Left ventricle myocardium inferior (tissue), 1 donor: ENCODE results near the gene SND1. TPM values are rescaled to one million over a fixed set of nuclear protein-coding genes. Genes with fewer than 3 reads are reported as not detected.

ENCODE experiments used
- DNase-seq: peaks from one replicate; pipeline ENCODE4 v3.0.0-alpha.2; 2020
- H3K27ac ChIP-seq: fragments of 200-600 bp; replicated peaks from 2 replicates; pipeline ENCODE4 v1.8.0; 2021
- H3K27me3 ChIP-seq: fragments of 200-600 bp; 2 replicates; pipeline ENCODE4 v1.8.0; 2021; ENCODE audit warnings: low read depth
- H3K36me3 ChIP-seq: fragments of 200-600 bp; 2 replicates; pipeline ENCODE4 v1.8.0; 2021
- H3K4me1 ChIP-seq: fragments of 200-600 bp; 2 replicates; pipeline ENCODE4 v1.8.0; 2021
- H3K4me3 ChIP-seq: fragments of 200-600 bp; 2 replicates; pipeline ENCODE4 v1.8.0; 2021; ENCODE audit warnings: mild to moderate bottlenecking, moderate library complexity
- H3K9me3 ChIP-seq: fragments of 200-600 bp; replicated peaks from 2 replicates; pipeline ENCODE4 v1.8.0; 2021
- intact Hi-C: fragments of 100-400 bp; cut with micrococcal nuclease; formaldehyde crosslinking; loops from one replicate; pipeline ENCODE4 v1.11.0; 2022
- total RNA-seq: library from RNA; stranded (reverse); fragmentation: NEBNext Ultra II Directional; extraction: Animal tissue kit (Norgen Biotek cat#: 25700); gene quantifications from one replicate; pipeline ENCODE4 v1.2.1, GENCODE V29; 2021
- TF ChIP-seq, protein P1 (sequence below): fragments of 200-600 bp; IDR thresholded peaks from 2 replicates; pipeline ENCODE4 v1.8.0; 2021; ENCODE audit warnings: antibody characterized with exemption, mild to moderate bottlenecking, borderline replicate concordance
- donor health status: DM: no; HTN: yes; CAD: no; lungs with severe emphysema.

The SND1 gene
- total RNA-seq, 1 donor from 2014 or later: 71.6 TPM

DNA sequence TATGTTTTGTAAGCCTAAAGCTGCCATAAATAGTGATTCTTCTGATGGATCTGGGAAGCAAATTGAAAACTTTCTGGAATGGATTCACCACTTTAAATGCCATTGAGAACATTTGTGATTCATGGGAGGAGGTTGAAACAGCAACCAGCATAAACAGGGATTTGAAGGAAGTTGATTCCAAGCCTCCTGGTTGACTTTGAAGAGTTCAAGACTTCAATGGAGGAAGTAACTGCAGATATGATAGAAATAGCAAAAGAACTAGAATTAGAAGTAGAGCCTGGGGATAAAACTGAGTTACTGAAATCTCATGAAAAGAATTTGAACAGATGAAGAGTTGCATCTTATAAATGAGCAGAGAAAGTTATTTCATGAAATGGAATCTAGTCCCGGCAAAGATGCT lies 280.1 kb downstream of the SND1 start:
- H3K9me3 ChIP-seq: peaks cover 6% of the 10 kb centered on the region
- intact Hi-C loops: no loop called here
- H3K4me1 ChIP-seq: peaks cover 7% of the 10 kb centered on the region
- TF ChIP-seq, protein P1, sequence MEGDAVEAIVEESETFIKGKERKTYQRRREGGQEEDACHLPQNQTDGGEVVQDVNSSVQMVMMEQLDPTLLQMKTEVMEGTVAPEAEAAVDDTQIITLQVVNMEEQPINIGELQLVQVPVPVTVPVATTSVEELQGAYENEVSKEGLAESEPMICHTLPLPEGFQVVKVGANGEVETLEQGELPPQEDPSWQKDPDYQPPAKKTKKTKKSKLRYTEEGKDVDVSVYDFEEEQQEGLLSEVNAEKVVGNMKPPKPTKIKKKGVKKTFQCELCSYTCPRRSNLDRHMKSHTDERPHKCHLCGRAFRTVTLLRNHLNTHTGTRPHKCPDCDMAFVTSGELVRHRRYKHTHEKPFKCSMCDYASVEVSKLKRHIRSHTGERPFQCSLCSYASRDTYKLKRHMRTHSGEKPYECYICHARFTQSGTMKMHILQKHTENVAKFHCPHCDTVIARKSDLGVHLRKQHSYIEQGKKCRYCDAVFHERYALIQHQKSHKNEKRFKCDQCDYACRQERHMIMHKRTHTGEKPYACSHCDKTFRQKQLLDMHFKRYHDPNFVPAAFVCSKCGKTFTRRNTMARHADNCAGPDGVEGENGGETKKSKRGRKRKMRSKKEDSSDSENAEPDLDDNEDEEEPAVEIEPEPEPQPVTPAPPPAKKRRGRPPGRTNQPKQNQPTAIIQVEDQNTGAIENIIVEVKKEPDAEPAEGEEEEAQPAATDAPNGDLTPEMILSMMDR: no peak
- H3K27me3 ChIP-seq: no peaks in the 10 kb centered on the region
- no peak overlapping the region for H3K4me3 ChIP-seq
- DNase-seq: no peak
- H3K27ac ChIP-seq: no peak overlapping the region
- H3K36me3 ChIP-seq: peaks cover 29% of the 10 kb centered on the region

DNA sequence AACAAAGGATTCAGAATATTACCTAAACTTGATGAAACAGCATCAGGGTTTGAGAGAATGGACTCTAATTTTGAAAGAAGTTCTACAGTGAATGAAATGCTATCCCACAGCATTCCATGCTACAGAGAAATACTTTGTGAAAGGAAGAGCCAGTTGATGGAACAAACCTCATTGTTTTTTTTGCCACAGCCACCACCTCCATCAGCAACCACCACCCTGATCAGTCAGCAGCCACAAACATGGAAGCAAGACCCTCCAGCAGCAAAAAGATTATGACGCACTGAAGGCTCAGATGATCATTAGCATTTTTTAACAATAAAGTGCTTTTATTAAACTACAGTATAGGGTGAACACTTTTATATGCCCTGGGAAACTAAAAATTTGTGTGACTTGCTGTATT lies 280.5 kb downstream of the SND1 start:
- Histone ChIP-seq H3K4me3 (no peak overlapping the region), H3K9me3 (peaks cover 6% of the 10 kb centered on the region), H3K36me3 (peaks cover 29% of the 10 kb centered on the region), H3K27me3 (no peaks in the 10 kb centered on the region), H3K4me1 (peaks cover 2% of the 10 kb centered on the region), H3K27ac (no peak overlapping the region)
- intact Hi-C loops: no loop called here
- no peak for DNase-seq
- TF ChIP-seq, protein P1: no peak

DNA sequence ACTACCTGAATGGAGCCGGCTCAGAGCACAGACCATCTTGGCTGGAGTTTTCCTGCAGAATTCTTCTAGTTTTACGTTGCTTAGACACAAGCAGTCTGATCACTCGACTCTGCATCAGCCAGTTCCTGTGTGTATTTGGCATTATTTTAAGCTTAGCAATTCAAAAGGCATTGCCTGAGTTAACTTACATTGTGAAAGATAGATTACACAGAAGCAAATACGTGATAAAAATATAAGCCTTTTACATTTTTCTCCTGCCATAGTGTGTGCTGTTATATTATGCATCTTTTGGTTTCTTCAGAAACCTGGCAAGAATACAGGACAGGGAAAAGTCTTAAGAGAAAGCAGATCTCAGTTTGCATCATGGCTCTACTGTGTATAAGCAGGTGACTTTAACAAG lies 281.2 kb downstream of the SND1 start:
- Histone ChIP-seq H3K4me1 (no peaks in the 10 kb centered on the region), H3K4me3 (no peak overlapping the region), H3K27me3 (no peaks in the 10 kb centered on the region), H3K27ac (no peak overlapping the region), H3K36me3 (peaks cover 29% of the 10 kb centered on the region), H3K9me3 (peaks cover 6% of the 10 kb centered on the region)
- no peak for DNase-seq
- intact Hi-C loops: no loop called here
- TF ChIP-seq, protein P1: no peak

DNA sequence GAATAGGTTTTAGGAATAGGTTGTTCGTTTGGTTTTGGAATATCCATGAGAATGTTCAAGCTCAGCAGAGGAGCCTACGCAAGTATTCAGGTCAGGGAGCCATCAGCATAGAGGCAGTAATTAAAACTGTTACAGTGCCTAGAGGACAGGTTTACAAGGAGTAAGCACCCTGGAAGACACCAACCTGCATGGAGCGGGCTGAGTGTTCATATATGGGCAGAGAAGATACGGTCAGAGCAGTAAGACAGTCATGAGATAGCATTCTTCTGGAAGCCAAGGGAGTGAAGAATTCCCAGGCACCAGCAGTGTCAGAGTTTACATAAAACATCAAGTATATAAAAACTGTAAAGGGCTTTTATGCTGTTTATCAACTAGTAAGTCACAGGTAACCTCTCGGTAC lies 282.7 kb downstream of the SND1 start:
- DNase-seq: no peak
- H3K27me3 ChIP-seq: no peaks in the 10 kb centered on the region
- H3K9me3 ChIP-seq: peaks cover 6% of the 10 kb centered on the region
- no peak overlapping the region for H3K4me3 ChIP-seq
- H3K36me3 ChIP-seq: peaks cover 22% of the 10 kb centered on the region
- H3K4me1 ChIP-seq: no peaks in the 10 kb centered on the region
- intact Hi-C loops: no loop called here
- TF ChIP-seq, protein P1: no peak
- H3K27ac ChIP-seq: no peak overlapping the region

DNA sequence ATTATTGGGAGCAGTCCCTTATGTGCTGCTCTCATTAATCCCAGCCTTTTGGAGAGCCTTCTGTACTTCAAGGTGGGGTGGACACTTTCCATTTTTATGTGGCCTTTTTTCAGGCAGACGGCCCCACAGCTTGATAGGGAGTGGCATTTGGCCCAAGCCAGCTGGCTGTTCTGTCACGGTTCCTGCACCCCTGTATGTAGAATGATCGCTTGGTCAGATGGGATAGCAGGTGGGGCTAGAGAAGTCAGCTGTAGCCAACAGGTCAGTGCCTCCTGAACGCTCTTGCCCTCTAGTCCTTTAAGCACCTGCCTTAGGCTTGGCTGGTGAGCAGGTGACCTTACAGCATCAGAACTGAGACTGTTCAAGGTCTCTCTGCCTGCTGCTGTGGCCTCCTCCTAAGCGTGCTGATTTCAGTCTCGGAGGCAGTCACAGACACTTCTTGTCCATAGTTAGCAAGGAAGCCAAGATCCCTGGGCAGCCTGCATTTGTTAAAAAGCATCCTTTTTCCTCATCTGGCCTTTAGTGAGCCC lies 283.9 kb downstream of the SND1 start:
- H3K27me3 ChIP-seq: no peaks in the 10 kb centered on the region
- no peak for DNase-seq
- TF ChIP-seq, protein P1: no peak
- no peak overlapping the region for H3K27ac ChIP-seq
- peaks cover 6% of the 10 kb centered on the region for H3K9me3 ChIP-seq
- H3K4me3 ChIP-seq: no peak overlapping the region
- H3K36me3 ChIP-seq: peaks cover 11% of the 10 kb centered on the region
- no peaks in the 10 kb centered on the region for H3K4me1 ChIP-seq
- intact Hi-C loops: no loop called here
